ENCODE data around the gene MMP7. TPM values are rescaled to one million over a fixed set of nuclear protein-coding genes. Genes with fewer than 3 reads are reported as not detected.

The MMP7 gene
- total RNA-seq, 1 donor from 2014 or later = not detected

DNA sequence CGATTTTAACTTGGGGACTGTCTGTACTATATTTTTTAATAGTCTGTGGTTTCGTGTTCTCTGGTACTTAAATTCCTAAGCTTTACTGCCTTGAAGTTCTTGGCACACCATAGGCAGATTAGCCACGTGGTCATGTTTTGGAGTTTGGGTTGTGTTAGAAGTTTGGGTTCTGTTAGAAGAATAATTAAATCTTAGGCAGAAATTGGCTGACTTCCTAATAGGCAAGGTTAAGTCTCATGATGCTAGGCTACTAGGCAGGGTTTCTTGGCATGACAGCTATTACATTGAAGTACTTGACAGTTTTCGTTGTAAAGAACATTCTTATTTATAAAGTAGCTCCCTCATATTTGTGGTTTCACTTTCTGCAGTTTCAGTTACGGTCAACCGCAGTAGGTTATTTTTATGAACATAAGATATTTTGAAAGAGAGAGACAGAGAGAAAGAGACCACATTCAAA lies 30.0 kb upstream of the MMP7 start:
- no peaks in the 10 kb centered on the region for H3K27me3 ChIP-seq
- DNase-seq (ENCODE audit: low spot score in 2 of 2) = no peak
- TF ChIP-seq CTCF (IDR thresholded peaks at IDR 0.05) = no peak
- intact Hi-C loops (cut with DNase I) = no loop called here
- H3K9me3 ChIP-seq = no peaks in the 10 kb centered on the region
- peak overlapping the region; percentile 13 to 71 for H3K27ac ChIP-seq
- H3K4me1 ChIP-seq = peaks cover 0 to 3% of the 10 kb centered on the region in 2 donors
- no peaks in the 10 kb centered on the region for H3K36me3 ChIP-seq
- H3K4me3 ChIP-seq = peak overlapping the region; percentile 31 to 59

GRCh38 chr11:102559839-102560238 lies 29.3 kb upstream of the MMP7 start:
- DNase-seq (ENCODE audit: low spot score in 2 of 2) = no peak
- intact Hi-C loops (cut with DNase I) = no loop called here
- H3K4me3 ChIP-seq = no peak overlapping the region
- H3K36me3 ChIP-seq = no peaks in the 10 kb centered on the region
- peaks cover 0 to 3% of the 10 kb centered on the region in 2 donors for H3K4me1 ChIP-seq
- TF ChIP-seq CTCF (IDR thresholded peaks at IDR 0.05) = no peak
- peak overlapping the region in 1 of 2 donors; percentile 71 for H3K27ac ChIP-seq
- no peaks in the 10 kb centered on the region for H3K9me3 ChIP-seq
- H3K27me3 ChIP-seq = no peaks in the 10 kb centered on the region

DNA sequence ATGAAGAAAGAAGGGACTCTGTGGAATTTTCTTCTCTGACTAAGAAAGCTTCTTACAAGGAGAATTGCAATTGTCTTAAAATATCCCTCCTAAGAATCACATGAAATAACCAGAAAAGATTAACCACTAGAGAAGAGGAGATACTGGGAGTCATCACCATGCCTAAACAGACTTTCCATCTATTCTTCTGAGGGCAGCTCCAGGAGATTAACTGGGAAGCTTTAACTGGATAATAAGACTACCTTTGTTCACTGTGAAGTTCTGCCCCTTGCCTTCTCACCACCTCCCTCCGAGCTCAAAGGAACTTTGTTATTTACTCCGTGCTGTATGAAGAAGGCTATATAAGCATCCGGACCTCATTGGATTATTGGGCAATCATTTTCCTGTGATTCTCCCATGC lies 24.5 kb upstream of the MMP7 start:
- DNase-seq (ENCODE audit: low spot score in 2 of 2) = no peak
- Histone ChIP-seq H3K4me3 (no peak overlapping the region), H3K27ac (no peak overlapping the region), H3K4me1 (no peaks in the 10 kb centered on the region), H3K27me3 (no peaks in the 10 kb centered on the region), H3K9me3 (no peaks in the 10 kb centered on the region), H3K36me3 (no peaks in the 10 kb centered on the region)
- TF ChIP-seq CTCF (IDR thresholded peaks at IDR 0.05) = no peak
- intact Hi-C loops (cut with DNase I) = no loop called here

DNA sequence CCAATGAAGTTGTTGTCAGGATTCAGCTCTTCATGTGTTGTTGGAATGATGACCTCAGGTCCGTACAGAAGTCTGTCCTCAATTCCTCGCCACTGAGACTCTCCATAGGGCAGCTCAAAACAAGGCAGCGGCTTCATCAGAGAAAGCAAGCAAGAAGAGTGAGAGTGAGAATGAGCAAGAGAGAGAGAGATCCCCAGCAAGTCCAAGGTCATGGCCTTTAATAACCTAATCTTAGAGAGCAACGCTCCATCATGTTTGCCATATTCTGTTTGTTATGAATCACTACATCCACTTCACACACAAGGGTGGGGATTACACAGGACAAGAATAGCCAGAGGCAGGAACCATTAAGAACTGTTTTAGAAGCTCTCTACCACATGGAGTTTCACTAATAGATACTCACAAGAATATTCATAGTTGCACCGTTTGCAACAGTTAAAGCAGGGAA lies 23.3 kb upstream of the MMP7 start:
- Histone ChIP-seq H3K27me3 (no peaks in the 10 kb centered on the region), H3K9me3 (no peaks in the 10 kb centered on the region), H3K36me3 (no peaks in the 10 kb centered on the region), H3K4me1 (no peaks in the 10 kb centered on the region), H3K27ac (no peak overlapping the region), H3K4me3 (no peak overlapping the region)
- no peak for DNase-seq (ENCODE audit: low spot score in 2 of 2)
- TF ChIP-seq CTCF (IDR thresholded peaks at IDR 0.05) = no peak
- intact Hi-C loops (cut with DNase I) = no loop called here

DNA sequence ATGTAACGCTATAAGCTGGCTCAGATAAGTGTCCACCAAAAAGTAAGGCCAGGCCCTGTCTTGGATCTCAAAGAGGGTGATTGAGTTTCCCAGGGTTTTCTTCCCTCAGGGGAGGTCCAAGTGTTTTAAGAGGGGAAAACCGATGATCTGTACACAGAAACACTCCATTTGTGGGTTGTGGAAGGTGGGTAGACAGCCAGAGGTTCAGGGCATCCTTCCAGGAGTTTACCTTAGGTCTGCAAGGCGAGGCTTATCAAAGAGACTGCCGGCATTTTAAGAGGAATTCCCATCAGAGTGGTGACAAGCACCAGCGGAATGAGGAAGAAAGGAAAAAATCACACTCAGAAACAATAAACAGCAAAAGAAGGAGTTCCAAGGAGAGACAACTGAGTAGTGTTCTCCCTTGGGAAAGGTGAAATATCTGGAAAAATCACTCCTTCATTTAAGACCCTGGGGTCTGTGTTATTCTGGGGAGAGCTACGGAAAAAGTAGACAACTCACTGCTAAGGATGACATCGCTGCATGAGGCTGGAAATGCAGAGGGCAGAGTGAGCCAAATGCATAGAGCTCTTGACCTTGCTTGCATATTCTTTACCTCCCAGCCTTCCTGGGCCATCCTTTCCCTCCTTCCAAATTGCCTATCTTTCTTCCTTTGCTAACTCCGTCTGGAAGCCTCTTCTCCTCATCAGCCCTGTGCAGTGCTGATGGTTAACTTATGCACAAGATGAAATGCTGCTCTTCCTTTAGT lies 22.1 kb upstream of the MMP7 start:
- TF ChIP-seq CTCF (IDR thresholded peaks at IDR 0.05) = no peak
- H3K4me3 ChIP-seq = no peak overlapping the region
- no peak for DNase-seq (ENCODE audit: low spot score in 2 of 2)
- H3K36me3 ChIP-seq = no peaks in the 10 kb centered on the region
- no peaks in the 10 kb centered on the region for H3K4me1 ChIP-seq
- H3K27ac ChIP-seq = no peak overlapping the region
- no peaks in the 10 kb centered on the region for H3K27me3 ChIP-seq
- no peaks in the 10 kb centered on the region for H3K9me3 ChIP-seq
- intact Hi-C loops (cut with DNase I) = no loop called here
